Jurkat, Clone E6-1 (cell line): Measurements from ENCODE around the gene RHOT2. TPM values are rescaled to one million over a fixed set of nuclear protein-coding genes. Genes with fewer than 3 reads are reported as not detected.

Experiments
- DNase-seq: peaks from one replicate; pipeline ENCODE4 v3.0.0-alpha.2; 2011; ENCODE audit warnings: low read depth, low spot score
- H3K4me3 ChIP-seq: 2 replicates; pipeline ENCODE4 v1.5.1; 2011; ENCODE audit warnings: mild to moderate bottlenecking, low read length, control low read depth, moderate library complexity
- polyA plus RNA-seq: library from polyadenylated mRNA; unstranded; fragments of >200 nt; gene quantifications from one replicate; pipeline ENCODE4 v1.2.1, GENCODE V29; 2012; ENCODE audit warnings: missing spikeins; ENCODE audit not compliant: insufficient read length, insufficient read depth

The RHOT2 gene
- polyA plus RNA-seq = 129 TPM

GRCh38 chr16:667780-668518 is at the start of gene RHOT2:
Gene RHOT2 (plus strand): TSS chr16:668132. CDS start chr16:668200, 68 bp downstream.
- peak; percentile 67 for DNase-seq
- H3K4me3 ChIP-seq = peak within 1 kb of the TSS; percentile 76

- no peak overlapping the region for H3K4me3 ChIP-seq
- DNase-seq = no peak
Measured at GRCh38 chr16:619476-620100, 48.3 kb upstream of the RHOT2 start.

GRCh38 chr16:620700-621525 is 47.0 kb upstream of the RHOT2 start:
- no peak overlapping the region for H3K4me3 ChIP-seq
- DNase-seq = no peak

- H3K4me3 ChIP-seq = no peak overlapping the region
- no peak for DNase-seq
Measured at GRCh38 chr16:621526-622105, 46.3 kb upstream of the RHOT2 start.

GRCh38 chr16:622920-623280 is 45.0 kb upstream of the RHOT2 start:
- H3K4me3 ChIP-seq = no peak overlapping the region
- DNase-seq = no peak

GRCh38 chr16:624526-625070 is 43.3 kb upstream of the RHOT2 start:
- DNase-seq = no peak

GRCh38 chr16:625117-625976 is 42.6 kb upstream of the RHOT2 start:
- H3K4me3 ChIP-seq = no peak overlapping the region
- no peak for DNase-seq

More at GRCh38 chr16:624526-625070, 43.3 kb upstream of the RHOT2 start:
- no peak overlapping the region for H3K4me3 ChIP-seq

- no peak for DNase-seq
- H3K4me3 ChIP-seq = no peak overlapping the region
Measured at GRCh38 chr16:625977-626765, 41.8 kb upstream of the RHOT2 start.

GRCh38 chr16:626787-627453 is 41.0 kb upstream of the RHOT2 start:
- no peak for DNase-seq
- H3K4me3 ChIP-seq = no peak overlapping the region

GRCh38 chr16:627454-628239 is 40.3 kb upstream of the RHOT2 start:
- no peak overlapping the region for H3K4me3 ChIP-seq
- DNase-seq = no peak

GRCh38 chr16:628321-629061 is 39.4 kb upstream of the RHOT2 start:
- H3K4me3 ChIP-seq = no peak overlapping the region
- DNase-seq = no peak

- no peak overlapping the region for H3K4me3 ChIP-seq
- no peak for DNase-seq
Measured at GRCh38 chr16:629185-629832, 38.6 kb upstream of the RHOT2 start.

GRCh38 chr16:629833-630248 is 38.1 kb upstream of the RHOT2 start:
- no peak for DNase-seq
- no peak overlapping the region for H3K4me3 ChIP-seq

GRCh38 chr16:630249-630814 is 37.6 kb upstream of the RHOT2 start:
- no peak for DNase-seq
- H3K4me3 ChIP-seq = no peak overlapping the region

GRCh38 chr16:630815-631405 is 37.0 kb upstream of the RHOT2 start, which contains the start of gene WFIKKN1:
Gene WFIKKN1 (plus strand): TSS chr16:630985. CDS start chr16:631254, 269 bp downstream.
- no peak within 1 kb of the TSS for H3K4me3 ChIP-seq
- DNase-seq = no peak
